Gastrocnemius medialis (tissue), 4 donors: ENCODE results near the gene MMP17. TPM values are rescaled to one million over a fixed set of nuclear protein-coding genes. Genes with fewer than 3 reads are reported as not detected.

ENCODE experiments used
- ATAC-seq, 2 donors: fragments of 150-250 bp; one replicate each; pipeline ENCODE4 v1.9.1; 2016
- DNase-seq, 2 donors: peaks; one replicate each; pipeline ENCODE4 v3.0.0-alpha.2; 2019
- H3K27ac ChIP-seq, 4 donors: fragments of 200-600 bp; sonication (generic); 1 replicate in 1 of 4; 2 replicates in 3 of 4; pipeline ENCODE4 v1.5.1; 2016 to 2018; ENCODE audit warnings: mild to moderate bottlenecking in 2 of 4, moderate library complexity in 1 of 4
- H3K27me3 ChIP-seq, 3 donors: fragments of 200-600 bp; sonication (generic) in 2 of 3; 1 replicate in 1 of 3; 2 replicates in 2 of 3; pipeline versions ENCODE4 v1.5.1 to v1.6.0; 2016 to 2019; ENCODE audit warnings: mild to moderate bottlenecking in 1 of 3, moderate library complexity in 1 of 3
- H3K36me3 ChIP-seq, 2 donors: fragments of 200-600 bp; sonication (generic) in 1 of 2; one replicate each; pipeline ENCODE4 v1.5.1; 2017 to 2018
- H3K4me1 ChIP-seq, 2 donors: fragments of 200-600 bp; sonication (generic) in 1 of 2; one replicate each; pipeline ENCODE4 v1.5.1; 2016 to 2017; ENCODE audit warnings: mild to moderate bottlenecking in 2 of 2
- H3K4me3 ChIP-seq, 4 donors: fragments of 200-600 bp; sonication (generic) in 3 of 4; 1 replicate in 1 of 4; 2 replicates in 3 of 4; pipeline ENCODE4 v1.5.1; 2016 to 2019; ENCODE audit warnings: mild to moderate bottlenecking in 2 of 4
- H3K9me3 ChIP-seq, 3 donors: fragments of 200-600 bp; sonication (generic) in 2 of 3; 1 replicate in 1 of 3; 2 replicates in 2 of 3; pipeline ENCODE4 v1.5.1; 2016 to 2019
- CTCF ChIP-seq, 5 experiments: fragments of 450-650 bp in 3 of 5; fragments of 200-600 bp in 2 of 5; sonication (generic) in 2 of 5; IDR thresholded peaks in 4 of 5; conservative IDR thresholded peaks in 1 of 5; 1 replicate in 4 of 5; 2 replicates in 1 of 5; pipeline ENCODE4 v1.5.1; 2016 to 2019; ENCODE audit warnings: antibody characterized with exemption in 5 of 5, mild to moderate bottlenecking in 3 of 5, moderate library complexity in 3 of 5
- POLR2A ChIP-seq, 2 donors: fragments of 450-650 bp; IDR thresholded peaks; one replicate each; pipeline ENCODE4 v1.6.1; 2017; ENCODE audit warnings: antibody characterized with exemption in 2 of 2, mild to moderate bottlenecking in 2 of 2, moderate library complexity in 2 of 2
- in situ Hi-C, 4 donors: fragments of 200-750 bp; cut with MboI; loops; one replicate each; pipeline versions ENCODE4 v1.15.0 to v1.8.0; 2017; ENCODE audit warnings: low sequenced_read_pairs in 4 of 4
- intact Hi-C: fragments of 100-400 bp; cut with DNase I; formaldehyde crosslinking; loops from one replicate; pipeline ENCODE4 v1.15.1; 2023; ENCODE audit warnings: low total_unique reads
- total RNA-seq, 4 donors: library from RNA; depleted of rRNA; stranded (reverse); fragments of >200 nt; gene quantifications; one replicate each; pipeline versions ENCODE4 v1.1.0 to v1.2.3, GENCODE V29; 2016

Gene MMP17
- total RNA-seq, 4 donors from 2014 or later = 0.75 to 1.6 (median 1.4) TPM; not detected in 1

- no peak for DNase-seq
- no peak for TF ChIP-seq CTCF (IDR thresholded peaks at IDR 0.05 in 4 of 5, conservative IDR thresholded peaks at IDR 0.05 in 1 of 5)
- TF ChIP-seq POLR2A (IDR thresholded peaks at IDR 0.05) = no peak
- no peak overlapping the region for H3K27ac ChIP-seq
- H3K4me3 ChIP-seq = no peak overlapping the region
- no peaks in the 10 kb centered on the region for H3K4me1 ChIP-seq
- in situ Hi-C loops (no loop called here), intact Hi-C loops (no loop called here)
- no peaks in the 10 kb centered on the region for H3K9me3 ChIP-seq
- ATAC-seq = no peak
- H3K36me3 ChIP-seq = no peaks in the 10 kb centered on the region
- H3K27me3 ChIP-seq = no peaks in the 10 kb centered on the region
Observed at GRCh38 chr12:131862600-131862993, 34.4 kb downstream of the MMP17 start.

- in situ Hi-C loops (no loop called here), intact Hi-C loops (no loop called here)
- Histone ChIP-seq H3K36me3 (no peaks in the 10 kb centered on the region), H3K27me3 (no peaks in the 10 kb centered on the region), H3K4me3 (no peak overlapping the region), H3K9me3 (no peaks in the 10 kb centered on the region), H3K27ac (no peak overlapping the region), H3K4me1 (no peaks in the 10 kb centered on the region)
- ATAC-seq (no peak), DNase-seq (no peak)
- TF ChIP-seq POLR2A (IDR thresholded peaks at IDR 0.05) = no peak
- TF ChIP-seq CTCF (IDR thresholded peaks at IDR 0.05 in 4 of 5, conservative IDR thresholded peaks at IDR 0.05 in 1 of 5) = no peak
Observed at GRCh38 chr12:131862994-131863710, 35.0 kb downstream of the MMP17 start.

- in situ Hi-C loops = no loop called here
- Histone ChIP-seq H3K9me3 (no peaks in the 10 kb centered on the region), H3K36me3 (no peaks in the 10 kb centered on the region), H3K27me3 (no peaks in the 10 kb centered on the region), H3K4me1 (no peaks in the 10 kb centered on the region), H3K4me3 (no peak overlapping the region), H3K27ac (no peak overlapping the region)
- DNase-seq = no peak
- TF ChIP-seq POLR2A (IDR thresholded peaks at IDR 0.05) = no peak
- no peak for TF ChIP-seq CTCF (IDR thresholded peaks at IDR 0.05 in 4 of 5, conservative IDR thresholded peaks at IDR 0.05 in 1 of 5)
- intact Hi-C loops = no loop called here
- ATAC-seq = no peak
Observed at GRCh38 chr12:131863711-131864396, 35.7 kb downstream of the MMP17 start.

GRCh38 chr12:131864469-131864868, 36.3 kb downstream of the MMP17 start:
- H3K4me1 ChIP-seq = no peaks in the 10 kb centered on the region
- H3K27me3 ChIP-seq = no peaks in the 10 kb centered on the region
- TF ChIP-seq POLR2A (IDR thresholded peaks at IDR 0.05) (no peak), CTCF (IDR thresholded peaks at IDR 0.05 in 4 of 5, conservative IDR thresholded peaks at IDR 0.05 in 1 of 5) (no peak)
- H3K27ac ChIP-seq = no peak overlapping the region
- ATAC-seq = no peak
- H3K4me3 ChIP-seq = no peak overlapping the region
- no peak for DNase-seq
- in situ Hi-C loops (no loop called here), intact Hi-C loops (no loop called here)
- no peaks in the 10 kb centered on the region for H3K9me3 ChIP-seq
- H3K36me3 ChIP-seq = no peaks in the 10 kb centered on the region
